Hindlimb muscle (tissue), 1 donor: Measurements from ENCODE around the gene NUP93. TPM values are rescaled to one million over a fixed set of nuclear protein-coding genes. Genes with fewer than 3 reads are reported as not detected.
"Not testable (repeated sequence)": the region's sequence is repeated elsewhere in the genome, so short reads cannot be mapped to it uniquely, and the experiment has no call there.

Experiments
- DNase-seq: peaks from one replicate; pipeline ENCODE4 v3.0.0-alpha.2; 2013
- polyA plus RNA-seq: library from polyadenylated mRNA; unstranded; fragments of 120-200 nt; gene quantifications from one replicate; pipeline ENCODE4 v1.2.1, GENCODE V29; 2013; ENCODE audit not compliant: insufficient read length

Gene NUP93
- polyA plus RNA-seq, 1 donor: 44.2 TPM

- no peak for DNase-seq
These were observed 50.0 kb downstream of the NUP93 start for GRCh38 chr16:56779906-56780305.

GRCh38 chr16:56780646-56781045, 50.7 kb downstream of the NUP93 start:
- DNase-seq: no peak

GRCh38 chr16:56781528-56781961, 51.6 kb downstream of the NUP93 start:
- no peak for DNase-seq

- DNase-seq: no peak
These were observed 53.4 kb downstream of the NUP93 start for GRCh38 chr16:56783344-56783743.

- no peak for DNase-seq
These were observed 55.4 kb downstream of the NUP93 start for GRCh38 chr16:56785317-56785716.

GRCh38 chr16:56787167-56787566, 57.2 kb downstream of the NUP93 start:
- DNase-seq: no peak

GRCh38 chr16:56788435-56788834, 58.5 kb downstream of the NUP93 start:
- DNase-seq: no peak

- DNase-seq: no peak
These were observed 59.4 kb downstream of the NUP93 start for GRCh38 chr16:56789360-56789759.

- DNase-seq: no peak
These were observed 63.0 kb downstream of the NUP93 start for GRCh38 chr16:56792967-56793366.

GRCh38 chr16:56793492-56793891, 63.6 kb downstream of the NUP93 start:
- no peak for DNase-seq

GRCh38 chr16:56795011-56795410, 65.1 kb downstream of the NUP93 start:
- DNase-seq: no peak

GRCh38 chr16:56797038-56797437, 67.1 kb downstream of the NUP93 start:
- DNase-seq: not testable (repeated sequence)

- DNase-seq: no peak
These were observed 67.9 kb downstream of the NUP93 start for GRCh38 chr16:56797861-56798260.

GRCh38 chr16:56798955-56799354, 69.0 kb downstream of the NUP93 start:
- no peak for DNase-seq

- DNase-seq: no peak
These were observed 70.4 kb downstream of the NUP93 start for GRCh38 chr16:56800355-56800754.

- DNase-seq: no peak
These were observed 71.8 kb downstream of the NUP93 start for GRCh38 chr16:56801762-56802161.

GRCh38 chr16:56807011-56807675, 77.2 kb downstream of the NUP93 start:
- DNase-seq: no peak

- not testable (repeated sequence) for DNase-seq
These were observed 77.7 kb downstream of the NUP93 start for GRCh38 chr16:56807676-56808067.

- no peak for DNase-seq
These were observed 81.0 kb downstream of the NUP93 start for GRCh38 chr16:56810954-56811353.

- not testable (repeated sequence) for DNase-seq
These were observed 81.7 kb downstream of the NUP93 start for GRCh38 chr16:56811602-56812001.

GRCh38 chr16:56812884-56813283, 83.0 kb downstream of the NUP93 start:
- no peak for DNase-seq

GRCh38 chr16:56814537-56815432, 84.9 kb downstream of the NUP93 start:
- no peak for DNase-seq

- DNase-seq: no peak
These were observed 85.8 kb downstream of the NUP93 start for GRCh38 chr16:56815721-56816120.

GRCh38 chr16:56817056-56817455, 87.1 kb downstream of the NUP93 start:
- DNase-seq: no peak
